Measurements from ENCODE around the gene HDHD2. TPM values are rescaled to one million over a fixed set of nuclear protein-coding genes. Genes with fewer than 3 reads are reported as not detected.

HDHD2 gene
- total and polyA plus RNA-seq, 2 of the 13 experiments (the other 11 are each of a cell fraction or from before 2014, with no cell fraction given), result 10.2 to 34.7 TPM

GRCh38 chr18:47150029-47150823 lies at the start of gene HDHD2 (continued):
- TF ChIP-seq NR2F1 (CRISPR knock-in tag; IDR thresholded peaks at IDR 0.05), result no peak
- no peak for TF ChIP-seq ZBTB3 (CRISPR knock-in tag; IDR thresholded peaks at IDR 0.05; ENCODE audit: borderline replicate concordance, low read depth)
- no peak for TF ChIP-seq ZSCAN25 (CRISPR knock-in tag; IDR thresholded peaks at IDR 0.05)
- TF ChIP-seq ATF7-NPFF (CRISPR knock-in tag; IDR thresholded peaks at IDR 0.05; ENCODE audit: low read depth), result peak; percentile 34; the same call in 1 of the 2 replicates
- TF ChIP-seq DPF2 (CRISPR knock-in tag; IDR thresholded peaks at IDR 0.05; ENCODE audit: borderline replicate concordance, low read depth), result no peak
- TF ChIP-seq ZFP91 (CRISPR knock-in tag; IDR thresholded peaks at IDR 0.05; ENCODE audit: borderline replicate concordance), result peak; percentile 85
- no peak; the same call in none of the 2 replicates for TF ChIP-seq POGZ (CRISPR knock-in tag; IDR thresholded peaks at IDR 0.05)
- 0 out of 2 replicates have a peak, but pooled peaks have one; percentile 52 for TF ChIP-seq ZNF138 (CRISPR knock-in tag; IDR thresholded peaks at IDR 0.05; ENCODE audit: low read depth)
- TF ChIP-seq ZNF234 (CRISPR knock-in tag; conservative IDR thresholded peaks at IDR 0.05), result peak; percentile 53; the same call in 1 of the 2 replicates
- peak; percentile 44 to 47; a peak in 2 of 4 replicates for TF ChIP-seq KLF16 (CRISPR knock-in tag; IDR thresholded peaks at IDR 0.05)
- no peak for TF ChIP-seq MTF1 (CRISPR knock-in tag; IDR thresholded peaks at IDR 0.05)
- TF ChIP-seq THRA (CRISPR knock-in tag; IDR thresholded peaks at IDR 0.05; ENCODE audit: borderline replicate concordance), result peak; percentile 52; the same call in 1 of the 2 replicates
- no peak for TF ChIP-seq ETS1 (CRISPR knock-in tag; IDR thresholded peaks at IDR 0.05)
- 0 out of 2 replicates have a peak, but pooled peaks have one; percentile 4 for TF ChIP-seq MIER2 (CRISPR knock-in tag; IDR thresholded peaks at IDR 0.05)
- TF ChIP-seq WIZ (CRISPR knock-in tag; IDR thresholded peaks at IDR 0.05), result no peak; the same call in 1 of the 2 replicates
- TF ChIP-seq SP2 (CRISPR knock-in tag; IDR thresholded peaks at IDR 0.05), result peak; percentile 68
- no peak for TF ChIP-seq JUN (CRISPR knock-in tag; IDR thresholded peaks at IDR 0.05)
- no peak; the same call in 1 of the 2 replicates for TF ChIP-seq NR2C2 (CRISPR knock-in tag; IDR thresholded peaks at IDR 0.05; ENCODE audit: borderline replicate concordance)
- peak; percentile 83 for TF ChIP-seq THAP11 (CRISPR knock-in tag; IDR thresholded peaks at IDR 0.05)
- 0 out of 2 replicates have a peak, but pooled peaks have one; percentile 34 for TF ChIP-seq TRAFD1 (CRISPR knock-in tag; IDR thresholded peaks at IDR 0.05; ENCODE audit: borderline replicate concordance)
- TF ChIP-seq NCOR1 (IDR thresholded peaks at IDR 0.05; ENCODE audit: borderline replicate concordance, low read length), result no peak
- no peak for TF ChIP-seq PRPF4 (IDR thresholded peaks at IDR 0.05; ENCODE audit: low read depth, low read length, poor library complexity, severe bottlenecking)
- TF ChIP-seq MXI1 (IDR thresholded peaks at IDR 0.05; ENCODE audit: borderline replicate concordance, low read depth, low read length), result peak; percentile 61; the same call in 1 of the 3 replicates
